Glutamatergic neuron (in vitro differentiated cells): ENCODE results near the gene TMEM242. TPM values are rescaled to one million over a fixed set of nuclear protein-coding genes. Genes with fewer than 3 reads are reported as not detected.

ENCODE experiments used
- DNase-seq: peaks from one replicate; pipeline ENCODE4 v3.0.0; 2022
- H3K27ac Mint-ChIP-seq: one replicate; pipeline ENCODE4 v1.8.0; 2020; ENCODE audit warnings: mild to moderate bottlenecking, mixed read lengths, inconsistent platforms; ENCODE audit not compliant: unreplicated experiment
- H3K27me3 Mint-ChIP-seq: one replicate; pipeline ENCODE4 v1.8.0; 2020; ENCODE audit warnings: mild to moderate bottlenecking, moderate library complexity, mixed read lengths, inconsistent platforms; ENCODE audit not compliant: unreplicated experiment
- H3K36me3 Mint-ChIP-seq: one replicate; pipeline ENCODE4 v1.8.0; 2020; ENCODE audit warnings: mild to moderate bottlenecking, mixed read lengths, inconsistent platforms; ENCODE audit not compliant: unreplicated experiment
- H3K4me1 Mint-ChIP-seq: one replicate; pipeline ENCODE4 v1.8.0; 2020; ENCODE audit warnings: mild to moderate bottlenecking, low read depth, mixed read lengths, inconsistent platforms; ENCODE audit not compliant: unreplicated experiment
- H3K4me3 Mint-ChIP-seq: one replicate; pipeline ENCODE4 v1.8.0; 2020; ENCODE audit warnings: mild to moderate bottlenecking, mixed read lengths, inconsistent platforms; ENCODE audit not compliant: unreplicated experiment
- H3K9me3 Mint-ChIP-seq: one replicate; pipeline ENCODE4 v1.8.0; 2020; ENCODE audit warnings: mild to moderate bottlenecking, moderate library complexity, mixed read lengths, inconsistent platforms; ENCODE audit not compliant: unreplicated experiment
- CTCF ChIP-seq: fragments of 200-600 bp; sonication (generic); IDR thresholded peaks from one replicate; pipeline ENCODE4 v1.5.0; 2021; ENCODE audit not compliant: partially characterized antibody, unreplicated experiment
- total RNA-seq: library from RNA; stranded (reverse); fragmentation: NEBNext Ultra II Directional; extraction: Animal tissue kit (Norgen Biotek cat#: 25700); gene quantifications from one replicate; pipeline ENCODE4 v1.2.1, GENCODE V29; 2021; ENCODE audit not compliant: unreplicated experiment

Gene TMEM242
- total RNA-seq, 1 donor from 2014 or later: 19.7 TPM

DNA sequence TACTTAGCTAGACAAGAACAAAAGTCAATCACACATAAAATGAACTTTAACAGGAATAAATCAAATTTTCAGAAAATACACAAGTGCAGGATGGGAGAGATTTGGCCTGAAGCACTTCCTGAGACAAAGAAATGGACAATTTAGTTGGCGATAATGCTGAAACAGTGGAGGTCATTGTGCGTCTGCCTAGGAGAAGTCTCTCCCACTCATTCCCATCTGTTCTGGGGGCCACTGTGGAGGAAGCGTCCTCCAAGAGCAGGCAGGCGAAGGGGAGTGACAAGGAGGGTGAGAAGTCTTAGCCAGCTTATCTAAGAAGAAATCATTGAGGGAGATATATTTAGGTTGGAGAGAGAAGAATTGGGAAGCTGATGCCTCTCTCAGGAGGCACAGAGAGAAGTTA lies 10.2 kb upstream of the TMEM242 start:
- Mint-ChIP-seq H3K27me3 (peaks cover 4% of the 10 kb centered on the region), H3K4me1 (no peaks in the 10 kb centered on the region), H3K27ac (no peak overlapping the region), H3K4me3 (no peak overlapping the region), H3K36me3 (peaks cover 4% of the 10 kb centered on the region), H3K9me3 (no peaks in the 10 kb centered on the region)
- no peak for TF ChIP-seq CTCF
- DNase-seq: no peak

DNA sequence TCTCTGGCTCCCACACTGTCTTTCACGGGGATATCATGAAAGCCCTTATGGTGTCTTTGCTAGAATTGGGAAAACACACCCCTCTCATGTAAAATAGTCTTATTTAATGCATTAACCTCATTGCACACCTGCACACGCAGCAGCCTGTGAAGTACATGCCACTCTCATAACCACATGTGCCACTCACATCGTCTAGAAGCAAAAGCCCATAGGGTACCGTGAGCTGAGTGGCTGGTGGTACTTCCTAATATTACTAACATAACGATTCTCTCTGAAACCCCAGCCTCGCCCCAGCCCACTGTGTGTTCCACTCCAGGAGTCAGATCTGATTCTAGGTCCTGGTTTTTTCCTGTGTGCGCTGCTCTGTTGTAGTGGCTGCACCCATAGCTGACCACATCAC lies 9.5 kb upstream of the TMEM242 start:
- Mint-ChIP-seq H3K4me1 (no peaks in the 10 kb centered on the region), H3K36me3 (peaks cover 4% of the 10 kb centered on the region), H3K27me3 (peaks cover 4% of the 10 kb centered on the region), H3K9me3 (no peaks in the 10 kb centered on the region), H3K27ac (no peak overlapping the region), H3K4me3 (no peak overlapping the region)
- no peak for DNase-seq
- no peak for TF ChIP-seq CTCF

DNA sequence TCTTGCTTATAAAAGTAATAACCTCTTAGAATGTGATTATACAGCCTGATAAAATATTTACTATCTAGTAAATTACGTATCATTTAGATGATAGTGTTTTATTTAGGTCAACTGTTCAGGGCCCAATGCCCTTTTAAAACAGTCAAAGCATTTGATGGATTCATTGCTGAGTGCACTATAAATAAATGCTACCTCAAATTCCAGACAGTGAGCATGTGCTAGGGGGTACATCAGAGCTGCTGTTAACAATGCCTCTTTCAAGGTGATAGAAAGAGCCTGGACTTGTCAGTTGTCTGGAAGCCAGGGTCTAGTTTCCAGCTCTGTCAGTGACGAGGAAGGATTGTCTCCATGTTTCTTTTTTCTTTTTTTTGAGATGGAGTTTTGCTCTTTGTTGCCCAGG lies 7.5 kb upstream of the TMEM242 start:
- Mint-ChIP-seq H3K27me3 (peaks cover 4% of the 10 kb centered on the region), H3K36me3 (peaks cover 4% of the 10 kb centered on the region), H3K4me3 (no peak overlapping the region), H3K27ac (no peak overlapping the region), H3K9me3 (no peaks in the 10 kb centered on the region), H3K4me1 (no peaks in the 10 kb centered on the region)
- no peak for TF ChIP-seq CTCF
- no peak for DNase-seq

- TF ChIP-seq CTCF: no peak
- Mint-ChIP-seq H3K9me3 (no peaks in the 10 kb centered on the region), H3K36me3 (peaks cover 4% of the 10 kb centered on the region), H3K4me3 (no peak overlapping the region), H3K27me3 (peaks cover 4% of the 10 kb centered on the region), H3K4me1 (no peaks in the 10 kb centered on the region), H3K27ac (no peak overlapping the region)
- no peak for DNase-seq
Observed at GRCh38 chr6:157329829-157330228, 6.5 kb upstream of the TMEM242 start.

- H3K4me1 Mint-ChIP-seq: no peaks in the 10 kb centered on the region
- H3K4me3 Mint-ChIP-seq: no peak overlapping the region
- TF ChIP-seq CTCF: no peak
- H3K36me3 Mint-ChIP-seq: peaks cover 4% of the 10 kb centered on the region
- H3K27me3 Mint-ChIP-seq: peaks cover 7% of the 10 kb centered on the region
- H3K27ac Mint-ChIP-seq: no peak overlapping the region
- no peak for DNase-seq
- peaks cover 5% of the 10 kb centered on the region for H3K9me3 Mint-ChIP-seq
Observed at GRCh38 chr6:157328108-157328692, 4.9 kb upstream of the TMEM242 start.
